Heart left ventricle (tissue), 13 donors: ENCODE measurements around the gene ZNF423.

Source experiments
- POLR2A ChIP-seq, 2 donors: fragments of 450-650 bp; IDR thresholded peaks; one replicate each; pipeline ENCODE4 v1.6.1; 2017; ENCODE audit warnings: antibody characterized with exemption in 2 of 2, mild to moderate bottlenecking in 2 of 2, moderate library complexity in 2 of 2
- TF ChIP-seq, protein P1 (sequence below), 12 donors: fragments of 200-600 bp; sonication (generic) in 4 of 12; IDR thresholded peaks; one replicate each; pipeline versions ENCODE4 v1.5.0 to v1.8.0; 2018 to 2022; ENCODE audit warnings: antibody characterized with exemption in 12 of 12, mild to moderate bottlenecking in 5 of 12
- donor health status: ischemic (EF 13 %, LVEDD 7.1; RV severe dilation, severe dysfunction).
- donor health status: DM: no; HTN: yes; CAD: no.
- donor health status: DM: no; HTN: no; CAD: no.
- donor health status: ischemic (EF 25% LVEDD 6.9; RV normal size, moderate dysfunction).
- donor health status: ischemic (EF 25% LVEDD 5.7; RV mildly dilated, moderate dysfunction).
- donor health status: ischemic (EF 35%, LVEDD 5.7; RV mildly dilated, moderate dysfunction).
- donor health status: nonischemic (EF 11% LVEDD 7.7; RV severe dilation, severe dysfunction).
- donor health status: DM: yes; HTN: yes; CAD: no.
- donor health status: PGD.
- donor health status: ischemic (EF 29% LVEDD 5.4; RV normal size, mild dysfunction).
- donor health status: nonischemic (EF 23%, LVEDD 6.1; RV moderate dilation, normal function).

DNA sequence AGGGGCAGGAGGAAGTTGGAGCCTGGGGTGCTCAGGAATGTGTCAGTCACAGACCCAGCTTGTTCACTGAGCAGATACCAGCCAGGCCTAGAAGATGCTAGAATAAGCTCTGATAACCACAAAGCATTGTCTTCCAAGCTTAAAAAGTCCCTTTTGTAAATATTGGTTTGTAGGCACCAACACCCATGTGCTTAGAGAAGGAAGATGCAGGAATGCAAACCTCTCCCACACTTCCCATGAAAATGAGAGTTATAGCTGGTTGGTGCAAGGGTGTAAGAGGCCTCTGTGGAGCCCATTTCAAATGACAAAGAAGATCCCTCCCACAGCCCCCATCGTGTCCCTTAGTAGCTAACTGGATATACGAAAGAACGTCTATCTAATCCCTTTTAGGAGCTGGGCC, 272.0 kb downstream of the ZNF423 start:
- TF ChIP-seq, protein P1, sequence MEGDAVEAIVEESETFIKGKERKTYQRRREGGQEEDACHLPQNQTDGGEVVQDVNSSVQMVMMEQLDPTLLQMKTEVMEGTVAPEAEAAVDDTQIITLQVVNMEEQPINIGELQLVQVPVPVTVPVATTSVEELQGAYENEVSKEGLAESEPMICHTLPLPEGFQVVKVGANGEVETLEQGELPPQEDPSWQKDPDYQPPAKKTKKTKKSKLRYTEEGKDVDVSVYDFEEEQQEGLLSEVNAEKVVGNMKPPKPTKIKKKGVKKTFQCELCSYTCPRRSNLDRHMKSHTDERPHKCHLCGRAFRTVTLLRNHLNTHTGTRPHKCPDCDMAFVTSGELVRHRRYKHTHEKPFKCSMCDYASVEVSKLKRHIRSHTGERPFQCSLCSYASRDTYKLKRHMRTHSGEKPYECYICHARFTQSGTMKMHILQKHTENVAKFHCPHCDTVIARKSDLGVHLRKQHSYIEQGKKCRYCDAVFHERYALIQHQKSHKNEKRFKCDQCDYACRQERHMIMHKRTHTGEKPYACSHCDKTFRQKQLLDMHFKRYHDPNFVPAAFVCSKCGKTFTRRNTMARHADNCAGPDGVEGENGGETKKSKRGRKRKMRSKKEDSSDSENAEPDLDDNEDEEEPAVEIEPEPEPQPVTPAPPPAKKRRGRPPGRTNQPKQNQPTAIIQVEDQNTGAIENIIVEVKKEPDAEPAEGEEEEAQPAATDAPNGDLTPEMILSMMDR (IDR thresholded peaks at IDR 0.05) = no peak
- no peak for TF ChIP-seq POLR2A (IDR thresholded peaks at IDR 0.05)
